ENCODE measurements around the gene MPV17L2. TPM values are rescaled to one million over a fixed set of nuclear protein-coding genes. Genes with fewer than 3 reads are reported as not detected.
A peak's percentile ranks its signal among the peaks of the same experiment; 100 is the strongest.
"Not testable (repeated sequence)": the region's sequence is repeated elsewhere in the genome, so short reads cannot be mapped to it uniquely, and the experiment has no call there.

Gene MPV17L2
- total and polyA plus RNA-seq, 8 donors: 4.9 to 14.8 (median 7.3) TPM

- intact Hi-C loops (cut with DNase I): no loop called here
- Histone ChIP-seq H3K4me3 (no peak overlapping the region), H3K27ac (peak overlapping the region; percentile 37 to 56), H3K27me3 (no peaks in the 10 kb centered on the region), H3K36me3 (peaks cover 0 to 12% of the 10 kb centered on the region in 2 donors), H3K4me1 (peaks cover 36 to 57% of the 10 kb centered on the region in 2 donors), H3K9me3 (no peaks in the 10 kb centered on the region)
- ATAC-seq (peak; percentile 26), DNase-seq (peak; percentile 74 to 94 (median 91))
- TF ChIP-seq CTCF (IDR thresholded peaks at IDR 0.05): no peak
These were observed 36.1 kb upstream of the MPV17L2 start for GRCh38 chr19:18156841-18157464.

- no peak overlapping the region for H3K4me3 ChIP-seq
- H3K27me3 ChIP-seq: no peaks in the 10 kb centered on the region
- no peak for ATAC-seq
- peak in 1 of 4 donors; percentile 57 for DNase-seq
- H3K36me3 ChIP-seq: peaks cover 0 to 18% of the 10 kb centered on the region in 2 donors
- H3K4me1 ChIP-seq: peaks cover 36 to 55% of the 10 kb centered on the region in 2 donors
- H3K27ac ChIP-seq: peak overlapping the region in 1 of 2 donors; percentile 56
- TF ChIP-seq CTCF (IDR thresholded peaks at IDR 0.05): no peak
- H3K9me3 ChIP-seq: no peaks in the 10 kb centered on the region
- intact Hi-C loops (cut with DNase I): no loop called here
These were observed 35.5 kb upstream of the MPV17L2 start for GRCh38 chr19:18157465-18158063.

GRCh38 chr19:18158467-18158866 is 34.6 kb upstream of the MPV17L2 start:
- peaks cover 36 to 53% of the 10 kb centered on the region in 2 donors for H3K4me1 ChIP-seq
- intact Hi-C loops (cut with DNase I): no loop called here
- ATAC-seq (no peak), DNase-seq (no peak)
- H3K36me3 ChIP-seq: peaks cover 0 to 27% of the 10 kb centered on the region in 2 donors
- no peak overlapping the region for H3K27ac ChIP-seq
- TF ChIP-seq CTCF (IDR thresholded peaks at IDR 0.05): no peak
- no peaks in the 10 kb centered on the region for H3K9me3 ChIP-seq
- H3K4me3 ChIP-seq: no peak overlapping the region
- no peaks in the 10 kb centered on the region for H3K27me3 ChIP-seq

- intact Hi-C loops (cut with DNase I); H3K27me3 ChIP-seq; H3K27ac ChIP-seq; ATAC-seq; DNase-seq; H3K4me3 ChIP-seq; H3K9me3 ChIP-seq: not testable (repeated sequence)
- Histone ChIP-seq H3K4me1 (peaks cover 30 to 47% of the 10 kb centered on the region in 2 donors), H3K36me3 (peaks cover 0 to 34% of the 10 kb centered on the region in 2 donors)
These were observed 33.9 kb upstream of the MPV17L2 start for GRCh38 chr19:18159059-18159616.

GRCh38 chr19:18159810-18160209 is 33.2 kb upstream of the MPV17L2 start:
- no peak for ATAC-seq
- no peak for TF ChIP-seq CTCF (IDR thresholded peaks at IDR 0.05)
- H3K4me3 ChIP-seq: no peak overlapping the region
- intact Hi-C loops (cut with DNase I): no loop called here
- H3K27me3 ChIP-seq: no peaks in the 10 kb centered on the region
- H3K9me3 ChIP-seq: no peaks in the 10 kb centered on the region
- H3K36me3 ChIP-seq: peaks cover 0 to 40% of the 10 kb centered on the region in 2 donors
- H3K4me1 ChIP-seq: peaks cover 27 to 41% of the 10 kb centered on the region in 2 donors
- DNase-seq: no peak
- no peak overlapping the region for H3K27ac ChIP-seq

Data from left lung (tissue), 10 donors.